ENCODE data around the gene GNB1L.

GNB1L gene

DNA sequence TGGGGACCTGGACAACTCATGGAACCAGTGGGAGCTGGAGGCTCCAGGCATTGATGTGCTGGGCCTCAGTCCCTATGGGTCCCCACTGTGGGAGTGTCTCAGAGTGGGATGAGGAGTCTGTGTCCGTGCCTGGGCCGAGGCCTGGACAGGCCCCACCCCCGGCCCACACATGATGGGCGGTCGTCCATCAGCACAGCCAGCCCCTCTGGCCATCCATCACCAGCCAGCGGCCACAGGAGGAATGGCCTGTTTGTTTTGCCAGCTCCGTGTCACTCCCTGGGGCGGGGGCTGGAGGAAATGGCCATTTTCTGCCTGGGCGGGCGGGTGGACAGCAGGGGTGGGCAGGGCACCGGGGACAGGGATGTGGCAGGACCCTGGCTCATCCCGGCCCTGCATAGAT is 107.1 kb downstream of the GNB1L start:
- DNase-seq = no peak

DNA sequence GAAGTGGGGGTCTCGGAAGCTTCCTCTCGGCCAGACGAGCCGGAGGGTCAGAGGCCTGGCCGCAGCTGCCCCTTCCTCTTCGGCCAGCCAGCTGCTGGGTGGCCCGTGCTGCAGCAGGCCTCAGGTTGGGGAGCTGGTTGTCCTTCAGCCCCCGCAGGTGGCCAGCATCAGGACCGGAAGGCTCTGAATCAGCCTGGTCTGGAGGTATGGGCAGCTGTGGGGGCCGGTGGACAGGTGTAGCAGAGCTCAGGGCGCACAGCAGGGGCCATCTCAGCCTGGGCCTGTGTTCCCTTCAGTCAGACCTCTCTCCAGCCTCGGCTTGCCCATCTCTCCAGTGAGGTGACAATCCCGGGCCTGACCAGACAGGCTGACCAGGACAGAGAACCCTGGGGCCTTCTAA is 107.9 kb downstream of the GNB1L start:
- no peak for DNase-seq

GRCh38 chr22:19745155-19746101 is 109.2 kb downstream of the GNB1L start:
- no peak for DNase-seq

GRCh38 chr22:19744350-19745006 is 110.2 kb downstream of the GNB1L start:
- no peak for DNase-seq

GRCh38 chr22:19743651-19744050 is 111.0 kb downstream of the GNB1L start:
- no peak for DNase-seq

GRCh38 chr22:19743081-19743480 is 111.6 kb downstream of the GNB1L start:
- no peak for DNase-seq

- no peak for DNase-seq
Observed at GRCh38 chr22:19742160-19743066, 112.3 kb downstream of the GNB1L start.

GRCh38 chr22:19741053-19741452 is 113.6 kb downstream of the GNB1L start:
- DNase-seq = no peak

DNA sequence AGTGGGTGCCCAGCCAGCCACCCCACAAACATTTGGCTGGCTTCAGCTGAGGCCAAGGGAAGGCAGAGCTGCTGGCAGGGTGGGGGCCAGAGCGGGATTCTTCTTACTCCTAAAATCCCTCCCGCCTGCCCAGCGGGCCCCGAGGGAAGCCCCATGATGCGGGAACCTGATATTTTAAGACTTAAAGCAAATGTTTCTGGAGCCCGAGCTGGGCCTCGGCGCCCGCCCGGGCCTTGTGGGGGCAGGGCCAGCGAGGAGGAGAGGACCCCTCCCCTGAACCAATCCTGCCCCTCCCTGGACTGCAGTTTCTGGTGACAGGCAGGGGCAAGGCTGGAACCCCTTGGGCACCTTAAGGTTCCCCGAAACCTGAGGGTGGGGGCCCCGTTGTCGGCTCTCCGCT is 114.1 kb downstream of the GNB1L start:
- DNase-seq = no peak

- no peak for DNase-seq
Observed at GRCh38 chr22:19739911-19740449, 114.7 kb downstream of the GNB1L start.

GRCh38 chr22:19739448-19739895 is 115.2 kb downstream of the GNB1L start:
- no peak for DNase-seq

- DNase-seq = no peak
Observed at GRCh38 chr22:19738664-19739447, 115.8 kb downstream of the GNB1L start.

- no peak for DNase-seq
Observed at GRCh38 chr22:19737846-19738663, 116.6 kb downstream of the GNB1L start.

DNA sequence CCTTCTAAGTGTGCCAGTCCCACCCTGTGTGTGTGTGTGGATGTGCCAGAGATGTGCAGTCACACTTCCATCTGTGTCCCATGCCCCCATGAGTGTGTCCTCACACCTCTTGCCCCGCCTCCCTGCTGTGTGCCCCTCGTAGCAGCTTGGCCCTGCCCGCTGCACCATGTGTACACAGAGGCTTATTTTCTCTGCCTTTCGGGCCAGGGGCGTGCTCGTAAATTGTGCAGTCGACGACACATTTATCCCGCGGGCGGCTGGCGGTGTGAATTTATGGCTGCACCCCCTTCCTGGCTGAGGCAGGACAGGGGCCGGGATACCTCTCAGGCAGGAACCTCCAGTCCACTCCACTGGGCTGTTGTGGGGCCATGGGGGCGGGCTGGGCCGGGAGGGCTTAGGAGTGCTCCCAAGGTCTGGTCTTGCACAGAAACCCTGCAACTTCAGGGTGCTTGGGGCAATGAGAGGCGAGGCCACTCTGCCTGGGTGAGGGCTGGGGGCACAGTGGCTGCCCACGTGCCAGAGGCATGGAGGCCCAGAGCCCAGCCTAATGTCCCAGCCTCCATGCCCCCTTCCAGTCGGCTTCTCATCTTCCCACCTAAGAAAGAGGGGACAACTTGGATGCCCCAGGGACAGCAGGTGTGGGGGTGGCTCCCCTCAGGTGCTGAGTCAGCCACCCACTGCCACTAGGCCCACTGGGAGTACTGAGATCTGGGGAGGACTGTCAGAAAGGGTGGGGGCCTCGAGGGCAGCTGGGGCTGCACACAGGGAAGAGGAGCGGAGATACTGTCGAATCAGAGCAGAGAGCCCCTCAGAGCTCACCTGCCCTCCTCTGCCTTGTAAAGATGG is 118.8 kb downstream of the GNB1L start:
- DNase-seq = no peak

- DNase-seq = no peak
Observed at GRCh38 chr22:19734837-19735382, 119.8 kb downstream of the GNB1L start.

DNA sequence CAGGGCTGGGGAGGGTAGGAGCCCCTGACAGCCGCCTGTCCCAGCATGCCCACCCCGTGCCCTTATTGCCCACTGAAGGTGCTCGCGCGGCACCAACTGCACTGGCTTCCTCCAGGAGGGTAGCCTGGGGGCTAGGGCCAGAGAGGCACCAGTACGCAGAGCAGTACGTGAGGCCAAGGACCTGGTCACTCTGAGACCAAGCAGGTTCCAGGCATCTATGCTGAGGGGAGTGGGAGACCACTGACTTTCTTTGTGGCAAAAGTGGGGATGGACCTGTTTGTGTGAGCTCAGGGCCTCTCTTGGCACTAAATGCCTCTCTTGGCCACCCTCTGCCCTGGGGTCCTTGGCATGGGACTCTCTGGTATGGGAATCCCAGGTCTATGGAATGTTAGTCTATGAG is 120.5 kb downstream of the GNB1L start:
- no peak for DNase-seq

DNA sequence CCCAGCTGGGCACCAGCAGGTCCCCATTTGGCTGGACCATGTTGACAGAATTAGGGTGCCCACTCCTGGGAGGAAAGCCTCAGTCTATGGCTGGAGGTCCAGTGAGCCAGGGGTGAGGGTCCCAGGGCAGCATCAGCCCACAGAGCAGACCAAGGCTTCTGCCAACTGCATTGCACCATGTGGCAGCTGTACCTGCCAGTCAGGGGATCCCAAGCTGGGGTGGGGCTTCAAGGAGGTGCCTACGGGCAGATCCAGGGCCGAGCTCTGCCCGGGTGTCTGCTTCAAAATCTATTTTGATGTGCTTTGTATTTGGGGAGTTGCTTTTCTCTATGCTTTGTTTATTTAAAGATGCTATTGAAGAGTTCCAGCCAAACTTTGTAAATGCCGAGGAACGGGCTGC is 120.9 kb downstream of the GNB1L start:
- no peak for DNase-seq
